MM.1S (cell line): ENCODE data around the gene EXOC2.

Experiments used
- EZH2 ChIP-seq: fragments of 300-600 bp; sonication (generic); optimal IDR thresholded peaks from 2 replicates; pipeline ENCODE3; 2017; ENCODE audit warnings: low read depth, mild to moderate bottlenecking, antibody characterized with exemption, low read length, mixed read lengths
- TF ChIP-seq, protein P1 (sequence below): fragments of 300-600 bp; sonication (generic); IDR thresholded peaks from 2 replicates; pipeline ENCODE4 v1.5.1; 2016; ENCODE audit warnings: antibody characterized with exemption, low read length, mixed read lengths

DNA sequence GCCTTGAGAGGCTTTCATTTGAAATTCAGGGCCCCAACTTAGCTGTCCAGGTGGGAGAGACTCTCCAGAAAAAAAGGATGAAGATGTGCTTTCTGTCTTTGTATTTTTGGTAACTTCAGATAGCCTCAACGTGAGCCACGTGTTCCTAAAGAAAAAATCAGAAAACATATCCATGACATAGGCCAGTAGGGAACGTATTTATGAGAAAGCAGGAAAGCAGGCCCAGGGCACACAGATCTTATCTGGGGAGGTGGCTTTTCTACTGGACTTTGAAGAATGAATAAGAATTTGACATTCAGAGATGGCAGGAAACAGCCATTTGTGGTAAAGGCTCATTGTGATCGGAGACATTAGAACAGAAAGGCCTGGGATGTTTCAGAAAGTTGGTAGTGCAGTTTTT is 21.2 kb upstream of the EXOC2 start:
- TF ChIP-seq, protein P1, sequence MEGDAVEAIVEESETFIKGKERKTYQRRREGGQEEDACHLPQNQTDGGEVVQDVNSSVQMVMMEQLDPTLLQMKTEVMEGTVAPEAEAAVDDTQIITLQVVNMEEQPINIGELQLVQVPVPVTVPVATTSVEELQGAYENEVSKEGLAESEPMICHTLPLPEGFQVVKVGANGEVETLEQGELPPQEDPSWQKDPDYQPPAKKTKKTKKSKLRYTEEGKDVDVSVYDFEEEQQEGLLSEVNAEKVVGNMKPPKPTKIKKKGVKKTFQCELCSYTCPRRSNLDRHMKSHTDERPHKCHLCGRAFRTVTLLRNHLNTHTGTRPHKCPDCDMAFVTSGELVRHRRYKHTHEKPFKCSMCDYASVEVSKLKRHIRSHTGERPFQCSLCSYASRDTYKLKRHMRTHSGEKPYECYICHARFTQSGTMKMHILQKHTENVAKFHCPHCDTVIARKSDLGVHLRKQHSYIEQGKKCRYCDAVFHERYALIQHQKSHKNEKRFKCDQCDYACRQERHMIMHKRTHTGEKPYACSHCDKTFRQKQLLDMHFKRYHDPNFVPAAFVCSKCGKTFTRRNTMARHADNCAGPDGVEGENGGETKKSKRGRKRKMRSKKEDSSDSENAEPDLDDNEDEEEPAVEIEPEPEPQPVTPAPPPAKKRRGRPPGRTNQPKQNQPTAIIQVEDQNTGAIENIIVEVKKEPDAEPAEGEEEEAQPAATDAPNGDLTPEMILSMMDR, result no peak
- TF ChIP-seq EZH2, result no peak
